Cardiac fibroblast (primary cell): ENCODE results near the gene CPVL.

Experiments
- DNase-seq, 2 donors: peaks; one replicate each; pipeline versions ENCODE4 v3.0.0 to v3.0.0-alpha.2; 2010; ENCODE audit warnings: low read depth in 2 of 2
- H3K4me3 ChIP-seq, 2 donors: replicated peaks in 1 of 2; 1 replicate in 1 of 2; 2 replicates in 1 of 2; pipeline ENCODE4 v1.5.1; 2011; ENCODE audit warnings: low read depth in 2 of 2, low read length in 2 of 2, mild to moderate bottlenecking in 2 of 2, moderate library complexity in 1 of 2
- TF ChIP-seq, protein P1 (sequence below): IDR thresholded peaks from one replicate; pipeline ENCODE4 v1.5.1; 2011; ENCODE audit warnings: low read depth, mild to moderate bottlenecking, low read length, inconsistent platforms

Gene CPVL

DNA sequence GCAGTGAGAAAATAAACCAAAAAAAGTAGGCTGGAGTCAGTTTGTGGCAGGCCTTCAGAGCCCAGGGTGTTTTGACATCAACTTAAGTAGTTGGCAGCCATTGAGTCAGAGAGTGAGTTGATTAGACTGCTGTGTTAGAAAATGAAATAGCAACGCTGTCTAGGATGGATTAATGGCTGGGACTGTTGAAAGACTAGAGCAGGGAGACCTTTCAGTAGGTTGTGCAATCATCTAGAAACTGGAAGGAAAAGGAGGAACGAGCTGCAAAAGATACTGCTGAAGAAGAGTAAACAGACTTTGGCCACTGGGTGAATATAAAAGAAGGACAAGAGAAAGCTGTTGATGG, 159.6 kb downstream of the CPVL start:
- H3K4me3 ChIP-seq, result no peak overlapping the region
- peak; percentile 67 to 92 for DNase-seq
- TF ChIP-seq, protein P1, sequence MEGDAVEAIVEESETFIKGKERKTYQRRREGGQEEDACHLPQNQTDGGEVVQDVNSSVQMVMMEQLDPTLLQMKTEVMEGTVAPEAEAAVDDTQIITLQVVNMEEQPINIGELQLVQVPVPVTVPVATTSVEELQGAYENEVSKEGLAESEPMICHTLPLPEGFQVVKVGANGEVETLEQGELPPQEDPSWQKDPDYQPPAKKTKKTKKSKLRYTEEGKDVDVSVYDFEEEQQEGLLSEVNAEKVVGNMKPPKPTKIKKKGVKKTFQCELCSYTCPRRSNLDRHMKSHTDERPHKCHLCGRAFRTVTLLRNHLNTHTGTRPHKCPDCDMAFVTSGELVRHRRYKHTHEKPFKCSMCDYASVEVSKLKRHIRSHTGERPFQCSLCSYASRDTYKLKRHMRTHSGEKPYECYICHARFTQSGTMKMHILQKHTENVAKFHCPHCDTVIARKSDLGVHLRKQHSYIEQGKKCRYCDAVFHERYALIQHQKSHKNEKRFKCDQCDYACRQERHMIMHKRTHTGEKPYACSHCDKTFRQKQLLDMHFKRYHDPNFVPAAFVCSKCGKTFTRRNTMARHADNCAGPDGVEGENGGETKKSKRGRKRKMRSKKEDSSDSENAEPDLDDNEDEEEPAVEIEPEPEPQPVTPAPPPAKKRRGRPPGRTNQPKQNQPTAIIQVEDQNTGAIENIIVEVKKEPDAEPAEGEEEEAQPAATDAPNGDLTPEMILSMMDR, result no peak

DNA sequence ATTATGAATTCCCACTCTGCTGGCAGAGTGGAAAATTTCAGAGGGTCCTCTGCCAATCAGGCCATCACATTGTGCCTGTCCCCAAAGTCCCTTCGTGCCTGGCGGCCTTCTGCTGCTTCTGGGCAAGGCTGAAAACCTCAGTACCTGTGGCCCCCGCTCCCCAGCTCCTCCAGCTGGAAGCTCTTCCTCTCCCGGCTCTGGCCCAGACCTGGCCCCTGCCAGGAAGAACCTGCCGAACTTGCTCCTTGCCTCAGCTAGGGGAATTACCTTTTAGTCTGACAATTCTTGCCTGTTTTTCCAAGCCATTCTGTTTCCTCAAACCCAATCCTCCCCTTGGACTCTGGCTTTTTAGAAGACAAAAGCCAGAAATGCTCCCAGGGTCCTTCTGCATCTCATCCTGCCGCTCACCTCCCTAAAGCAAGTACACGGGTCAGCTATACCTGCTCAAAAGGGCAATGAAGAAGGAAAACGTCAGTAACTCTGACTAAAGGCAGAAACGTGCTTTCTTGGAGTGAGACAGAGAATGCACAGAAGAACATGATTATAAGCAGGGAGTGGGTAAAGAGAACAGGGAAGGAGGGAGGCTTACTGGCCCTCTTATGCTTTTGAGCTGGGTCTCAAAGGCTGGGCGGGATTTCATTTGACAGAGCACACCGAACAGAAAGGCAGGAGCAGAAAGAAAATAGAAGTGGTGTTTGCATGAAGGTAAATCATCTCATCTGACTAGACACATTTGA, 160.1 kb downstream of the CPVL start:
- no peak for DNase-seq
- no peak overlapping the region for H3K4me3 ChIP-seq
- TF ChIP-seq, protein P1, result no peak

DNA sequence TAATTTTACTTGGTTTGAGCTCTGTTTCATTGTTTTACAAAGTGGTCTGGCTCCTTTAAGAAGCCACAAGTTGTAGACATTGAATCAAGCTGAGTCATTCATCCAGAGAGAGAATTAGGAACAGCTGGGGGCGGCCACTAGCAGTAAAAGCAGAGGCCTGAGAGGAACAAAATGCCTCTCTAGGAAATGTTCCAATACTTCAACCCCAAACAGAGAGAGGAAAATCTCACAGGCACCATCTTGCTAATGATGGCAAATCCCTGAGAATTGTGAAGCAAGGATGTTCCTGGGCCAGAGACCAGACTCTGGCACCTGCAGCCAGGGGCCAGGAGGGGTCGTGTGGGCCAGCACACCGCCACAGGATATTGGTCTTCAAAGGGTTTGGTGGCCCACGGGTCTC, 161.7 kb downstream of the CPVL start:
- no peak overlapping the region for H3K4me3 ChIP-seq
- peak; percentile 86 to 89 for DNase-seq
- TF ChIP-seq, protein P1, result peak; percentile 3

DNA sequence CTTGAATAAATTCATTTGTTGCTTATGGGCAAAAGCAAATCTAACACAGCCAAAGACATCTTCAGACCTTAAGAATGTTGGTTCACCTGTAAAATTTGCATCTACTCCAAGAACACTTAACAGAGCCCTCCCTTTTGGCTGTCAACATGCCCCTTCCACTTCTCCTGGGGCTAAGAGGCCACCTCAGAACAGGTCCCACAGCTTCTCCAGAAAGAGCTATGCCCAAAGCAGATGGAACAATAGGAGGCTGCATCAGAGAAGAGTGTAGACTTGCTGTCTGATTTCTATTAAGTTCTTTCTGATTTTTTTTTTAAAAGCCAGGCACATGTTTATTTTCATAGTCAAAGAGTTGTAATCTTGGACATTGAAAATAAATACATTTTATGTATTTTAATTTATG, 162.1 kb downstream of the CPVL start:
- DNase-seq, result no peak
- TF ChIP-seq, protein P1, result no peak
- no peak overlapping the region for H3K4me3 ChIP-seq

DNA sequence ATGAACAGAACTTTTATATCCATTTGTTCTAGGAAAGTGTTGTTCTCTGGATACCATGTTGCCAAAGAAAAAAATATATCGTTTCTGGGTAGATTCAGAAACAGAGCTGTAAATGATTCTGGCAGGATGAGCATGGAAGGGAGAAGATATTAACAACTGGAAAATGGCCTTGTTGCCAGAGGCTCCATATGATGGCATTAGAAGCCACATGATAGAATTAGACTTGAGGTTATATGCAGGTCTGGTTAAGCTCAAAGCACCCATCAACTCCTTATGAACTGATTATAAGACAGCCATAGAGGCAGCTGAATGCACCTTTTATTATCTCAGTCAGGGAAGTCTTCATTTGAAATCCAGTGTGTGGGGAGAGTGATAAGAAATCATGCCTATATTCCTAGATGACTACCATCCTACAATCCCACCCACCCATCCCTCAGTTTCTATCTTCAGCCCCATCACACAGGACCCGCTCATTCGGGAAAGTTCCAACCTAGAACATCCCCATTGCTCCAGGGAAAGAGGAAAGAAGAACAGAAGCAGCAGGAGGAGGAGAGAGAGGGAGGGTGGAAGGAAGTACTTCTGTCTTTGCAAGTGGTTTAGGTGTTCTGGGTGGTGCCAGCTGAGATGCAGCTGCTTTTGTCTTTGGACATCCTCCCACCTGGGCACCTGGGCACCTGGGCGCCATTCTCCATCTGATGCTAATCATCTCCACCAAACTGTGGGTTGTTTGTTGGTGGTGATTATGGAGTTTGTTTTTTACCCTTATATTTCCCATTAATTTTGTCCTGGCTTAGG, 162.7 kb downstream of the CPVL start:
- no peak overlapping the region for H3K4me3 ChIP-seq
- TF ChIP-seq, protein P1, result no peak
- no peak for DNase-seq

DNA sequence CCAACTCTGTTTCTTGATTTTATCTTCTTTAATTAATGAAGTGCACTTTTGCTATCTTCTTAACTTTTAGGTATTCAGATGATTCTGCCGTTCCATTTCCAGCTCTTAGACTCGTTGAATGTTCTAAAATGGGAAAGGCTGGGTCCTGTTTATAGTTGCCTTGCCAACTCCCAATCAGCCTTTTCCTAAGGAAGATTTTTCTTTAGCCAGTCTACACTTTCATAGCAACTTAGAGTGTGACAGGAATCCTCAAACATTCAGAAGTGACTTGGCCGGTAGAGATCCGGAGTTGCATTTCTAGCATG, 165.2 kb downstream of the CPVL start:
- TF ChIP-seq, protein P1, result no peak
- no peak for DNase-seq
- H3K4me3 ChIP-seq, result no peak overlapping the region
